Stimulated activated CD8-positive, alpha-beta memory T cell treated with anti-CD3 and anti-CD28 coated beads, Interleukin-15, amount 100 ng/mL, for 1 hour (primary cell): ENCODE results near the gene FRMD3.

Source experiments
- DNase-seq: peaks from one replicate; pipeline ENCODE4 v3.0.0-alpha.2; 2020; ENCODE audit warnings: low read depth

FRMD3 gene

GRCh38 chr9:83472764-83473163 is 65.4 kb downstream of the FRMD3 start:
- DNase-seq, result no peak

GRCh38 chr9:83472221-83472665 is 66.0 kb downstream of the FRMD3 start:
- DNase-seq, result no peak

GRCh38 chr9:83471241-83471640 is 67.0 kb downstream of the FRMD3 start:
- no peak for DNase-seq

GRCh38 chr9:83469722-83470121 is 68.5 kb downstream of the FRMD3 start:
- no peak for DNase-seq

- DNase-seq, result no peak
Observed at GRCh38 chr9:83468821-83469220, 69.4 kb downstream of the FRMD3 start.

- DNase-seq, result no peak
Observed at GRCh38 chr9:83466877-83467276, 71.3 kb downstream of the FRMD3 start.

GRCh38 chr9:83466351-83466750 is 71.8 kb downstream of the FRMD3 start:
- no peak for DNase-seq

- DNase-seq, result no peak
Observed at GRCh38 chr9:83459830-83460229, 78.4 kb downstream of the FRMD3 start.

- DNase-seq, result no peak
Observed at GRCh38 chr9:83458530-83458929, 79.7 kb downstream of the FRMD3 start.

GRCh38 chr9:83457005-83457404 is 81.2 kb downstream of the FRMD3 start:
- DNase-seq, result no peak

- DNase-seq, result no peak
Observed at GRCh38 chr9:83456226-83456625, 82.0 kb downstream of the FRMD3 start.

- DNase-seq, result no peak
Observed at GRCh38 chr9:83454076-83454475, 84.1 kb downstream of the FRMD3 start.

- no peak for DNase-seq
Observed at GRCh38 chr9:83451308-83451707, 86.9 kb downstream of the FRMD3 start.

GRCh38 chr9:83449983-83450382 is 88.2 kb downstream of the FRMD3 start:
- DNase-seq, result no peak

GRCh38 chr9:83449166-83449565 is 89.0 kb downstream of the FRMD3 start:
- no peak for DNase-seq

- no peak for DNase-seq
Observed at GRCh38 chr9:83448626-83449025, 89.6 kb downstream of the FRMD3 start.

- no peak for DNase-seq
Observed at GRCh38 chr9:83447351-83447750, 90.8 kb downstream of the FRMD3 start.

- no peak for DNase-seq
Observed at GRCh38 chr9:83445703-83446265, 92.4 kb downstream of the FRMD3 start.

- no peak for DNase-seq
Observed at GRCh38 chr9:83444110-83444509, 94.1 kb downstream of the FRMD3 start.

GRCh38 chr9:83441390-83441789 is 96.8 kb downstream of the FRMD3 start:
- no peak for DNase-seq

GRCh38 chr9:83440641-83441040 is 97.6 kb downstream of the FRMD3 start:
- no peak for DNase-seq

- no peak for DNase-seq
Observed at GRCh38 chr9:83435301-83435700, 102.9 kb downstream of the FRMD3 start.

GRCh38 chr9:83434254-83434653 is 103.9 kb downstream of the FRMD3 start:
- DNase-seq, result no peak

GRCh38 chr9:83433846-83434245 is 104.4 kb downstream of the FRMD3 start:
- DNase-seq, result no peak
